SU-DHL-6 (cell line): ENCODE measurements around the gene SNX8.
"Not testable (repeated sequence)": the region's sequence is repeated elsewhere in the genome, so short reads cannot be mapped to it uniquely, and the experiment has no call there.

ENCODE experiments used
- H2AFZ ChIP-seq: fragments of 200-600 bp; sonication (generic); 2 replicates; pipeline ENCODE4 v1.6.1; 2014; ENCODE audit warnings: low read depth, mild to moderate bottlenecking, moderate library complexity, mixed read lengths, antibody characterized with exemption, low read length; ENCODE audit not compliant: severe bottlenecking
- H3F3A ChIP-seq: fragments of 200-600 bp; shearing (Covaris generic); 2 replicates; pipeline ENCODE4 v1.6.0; 2016; ENCODE audit warnings: antibody characterized with exemption, mild to moderate bottlenecking; ENCODE audit not compliant: insufficient read depth
- H3K27ac ChIP-seq: fragments of 200-600 bp; sonication (generic); 2 replicates; pipeline ENCODE4 v1.5.1; 2016; ENCODE audit warnings: low read depth, mild to moderate bottlenecking, low read length, moderate library complexity, mixed read lengths
- H3K27me3 ChIP-seq: fragments of 200-600 bp; sonication (generic), shearing (Covaris generic); 2 replicates; pipeline ENCODE4 v1.6.0; 2014; ENCODE audit warnings: mild to moderate bottlenecking, low read length
- H3K36me3 ChIP-seq: fragments of 200-600 bp; sonication (generic); 2 replicates; pipeline ENCODE4 v1.6.1; 2014; ENCODE audit warnings: mild to moderate bottlenecking, low read length, mixed read lengths
- H3K4me2 ChIP-seq: fragments of 300-600, 200-600 bp; shearing (Covaris generic), sonication (generic); 2 replicates; pipeline ENCODE4 v1.6.0; 2014; ENCODE audit warnings: low read length, low read depth, mild to moderate bottlenecking; ENCODE audit not compliant: poor library complexity, severe bottlenecking
- H3K4me3 ChIP-seq: fragments of 200-600 bp; sonication (generic); 2 replicates; pipeline ENCODE4 v1.5.1; 2014; ENCODE audit warnings: antibody characterized with exemption, low read length, mild to moderate bottlenecking, mixed read lengths; ENCODE audit not compliant: insufficient read depth, poor library complexity, severe bottlenecking
- H3K79me2 ChIP-seq: fragments of 200-600 bp; sonication (generic); 2 replicates; pipeline ENCODE4 v1.6.1; 2014; ENCODE audit warnings: mild to moderate bottlenecking, low read length, moderate library complexity; ENCODE audit not compliant: insufficient read depth
- H3K9ac ChIP-seq: fragments of 200-600 bp; sonication (generic); 2 replicates; pipeline ENCODE4 v1.7.0; 2014; ENCODE audit warnings: mild to moderate bottlenecking, low read length
- H3K9me2 ChIP-seq: fragments of 200-600 bp; sonication (generic); replicated peaks from 2 replicates; pipeline ENCODE4 v1.6.1; 2014; ENCODE audit warnings: low read length; ENCODE audit not compliant: insufficient read depth
- H3K9me3 ChIP-seq: fragments of 200-600 bp; sonication (generic); 2 replicates; pipeline ENCODE4 v1.6.1; 2014; ENCODE audit warnings: low read length, mixed read lengths; ENCODE audit not compliant: insufficient read depth
- H4K20me1 ChIP-seq: fragments of 200-600 bp; sonication (generic); 2 replicates; pipeline ENCODE4 v1.6.1; 2014; ENCODE audit warnings: low read depth, mild to moderate bottlenecking, antibody characterized with exemption, low read length, moderate library complexity, mixed read lengths
- CTCF ChIP-seq: fragments of 200-600 bp; sonication (generic); IDR thresholded peaks from one replicate; pipeline ENCODE4 v1.5.1; 2017; ENCODE audit warnings: antibody characterized with exemption, mild to moderate bottlenecking, low read length, moderate library complexity; ENCODE audit not compliant: insufficient read depth, poor library complexity, severe bottlenecking
- EZH2phosphoT487 ChIP-seq: fragments of 200-600 bp; sonication (generic), shearing (Covaris generic); conservative IDR thresholded peaks from 2 replicates; pipeline ENCODE4 v1.6.1; 2018; ENCODE audit warnings: mild to moderate bottlenecking, antibody characterized with exemption, low read length, moderate library complexity, mixed read lengths

Gene SNX8

DNA sequence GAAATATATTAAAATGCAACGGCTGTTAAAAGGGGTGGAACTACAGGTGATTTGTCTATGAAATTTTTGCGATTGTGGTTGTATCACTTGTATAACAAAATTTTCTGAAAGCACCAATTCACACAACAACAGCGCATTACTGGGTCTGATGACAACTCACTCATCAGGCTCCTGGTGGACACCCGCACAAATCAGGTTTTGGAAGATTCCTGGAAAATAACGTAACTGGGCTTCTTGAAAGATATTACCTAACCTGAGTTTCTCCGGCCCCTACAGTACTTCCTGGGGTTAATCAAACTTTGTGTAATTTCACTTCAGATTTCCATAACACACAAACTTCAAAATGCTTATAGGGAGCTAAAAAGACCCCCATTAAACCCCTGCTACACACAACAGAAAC, 7.6 kb downstream of the SNX8 start:
- H3K9me3 ChIP-seq, result no peaks in the 10 kb centered on the region
- peak overlapping the region; percentile 68 for H3K4me2 ChIP-seq
- peak overlapping the region; percentile 69 for H3K27ac ChIP-seq
- H3K79me2 ChIP-seq, result peaks cover 73% of the 10 kb centered on the region
- peak overlapping the region; percentile 29; the same call in 1 of the 2 replicates for H3K9ac ChIP-seq
- no peaks in the 10 kb centered on the region for H4K20me1 ChIP-seq
- no peaks in the 10 kb centered on the region for H3K9me2 ChIP-seq
- H3K36me3 ChIP-seq, result no peaks in the 10 kb centered on the region
- no peak overlapping the region for H3K4me3 ChIP-seq
- peaks cover 28% of the 10 kb centered on the region for H3F3A ChIP-seq
- H3K27me3 ChIP-seq, result no peaks in the 10 kb centered on the region
- H2AFZ ChIP-seq, result no peak overlapping the region
- no peak for TF ChIP-seq CTCF
- no peak for TF ChIP-seq EZH2phosphoT487

DNA sequence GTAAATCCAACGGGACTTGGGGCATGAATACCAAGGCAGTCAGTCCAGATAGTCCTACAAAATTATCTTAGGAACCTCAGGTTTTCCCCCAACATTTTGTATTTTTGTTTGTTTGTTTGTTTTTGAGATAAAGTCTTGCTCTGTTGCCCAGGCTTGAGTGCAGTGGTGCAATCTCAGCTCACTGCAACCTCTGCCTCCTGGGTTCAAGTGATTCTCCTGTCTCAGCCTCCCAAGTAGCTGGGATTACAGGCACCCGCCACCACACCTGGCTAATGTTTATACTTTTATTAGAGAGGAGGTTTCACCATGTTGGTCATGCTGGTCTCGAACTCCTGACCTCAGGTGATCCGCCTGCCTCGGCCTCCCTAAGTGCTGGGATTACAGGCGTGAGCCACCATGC, 9.0 kb downstream of the SNX8 start:
- not testable (repeated sequence) for H4K20me1 ChIP-seq
- peaks cover 72% of the 10 kb centered on the region for H3K79me2 ChIP-seq

GRCh38 chr7:2303520-2303919, 10.7 kb downstream of the SNX8 start:
- H3F3A ChIP-seq, result peaks cover 18% of the 10 kb centered on the region
- H3K9me2 ChIP-seq, H3K9ac ChIP-seq, H3K27ac ChIP-seq, H3K9me3 ChIP-seq, H3K4me3 ChIP-seq, H3K36me3 ChIP-seq, H2AFZ ChIP-seq, H3K27me3 ChIP-seq, H3K4me2 ChIP-seq, H4K20me1 ChIP-seq: not testable (repeated sequence)
- H3K79me2 ChIP-seq, result peaks cover 72% of the 10 kb centered on the region

More for the DNA sequence above, 9.0 kb downstream of the SNX8 start:
- not testable (repeated sequence) for H3K27ac ChIP-seq, H3K9me3 ChIP-seq, H3K9me2 ChIP-seq, H3K36me3 ChIP-seq, H3K27me3 ChIP-seq, H3K4me2 ChIP-seq, H3K4me3 ChIP-seq, H2AFZ ChIP-seq, H3K9ac ChIP-seq
- peaks cover 18% of the 10 kb centered on the region for H3F3A ChIP-seq

DNA sequence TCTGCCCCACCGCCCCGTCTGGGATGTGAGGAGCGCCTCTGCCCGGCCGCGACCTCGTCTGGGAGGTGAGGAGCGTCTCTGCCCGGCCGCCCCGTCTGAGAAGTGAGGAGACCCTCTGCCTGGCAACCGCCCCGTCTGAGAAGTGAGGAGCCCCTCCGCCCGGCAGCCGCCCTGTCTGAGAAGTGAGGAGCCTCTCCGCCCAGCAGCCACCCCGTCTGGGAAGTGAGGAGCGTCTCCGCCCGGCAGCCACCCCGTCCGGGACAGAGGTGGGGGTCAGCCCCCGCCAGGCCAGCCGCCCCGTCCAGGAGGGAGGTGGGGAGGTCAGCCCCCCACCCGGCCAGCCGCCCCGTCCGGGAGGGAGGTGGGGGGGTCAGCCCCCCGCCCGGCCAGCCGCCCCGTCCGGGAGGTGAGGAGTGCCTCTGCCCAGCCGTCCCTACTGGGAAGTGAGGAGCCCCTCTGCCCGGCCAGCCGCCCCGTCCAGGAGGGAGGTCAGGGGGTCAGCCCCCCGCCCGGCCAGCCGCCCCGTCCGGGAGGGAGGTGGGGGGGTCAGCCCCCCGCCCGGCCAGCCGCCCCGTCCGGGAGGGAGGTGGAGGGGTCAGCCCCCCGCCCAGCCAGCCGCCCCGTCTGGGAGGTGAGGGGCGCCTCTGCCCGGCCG, 11.4 kb downstream of the SNX8 start:
- H3F3A ChIP-seq, result peaks cover 14% of the 10 kb centered on the region
- not testable (repeated sequence) for H3K9me3 ChIP-seq, H3K36me3 ChIP-seq, H3K4me2 ChIP-seq, H4K20me1 ChIP-seq, H3K27me3 ChIP-seq, H3K9ac ChIP-seq, H3K27ac ChIP-seq, H3K4me3 ChIP-seq, H2AFZ ChIP-seq, H3K9me2 ChIP-seq
- peaks cover 71% of the 10 kb centered on the region for H3K79me2 ChIP-seq

DNA sequence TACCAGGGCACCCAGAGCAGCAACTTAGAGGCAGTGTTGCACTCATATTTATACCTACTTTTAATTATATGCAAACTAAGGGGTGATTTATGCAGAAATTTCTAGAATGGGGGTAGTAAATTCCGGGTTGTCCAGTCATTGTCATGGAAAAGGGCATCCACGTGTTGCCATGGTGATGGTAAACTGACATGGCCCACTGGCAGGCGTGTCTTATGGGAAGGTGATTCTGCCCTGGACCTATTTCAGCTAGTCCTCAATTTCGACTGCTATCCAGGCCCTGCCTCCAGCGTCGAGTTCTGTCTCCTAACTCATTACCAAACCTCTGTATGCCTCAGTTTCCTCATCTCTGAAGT, 12.8 kb downstream of the SNX8 start:
- Histone ChIP-seq H3K9ac (no peak overlapping the region), H3K9me2 (no peaks in the 10 kb centered on the region), H3K36me3 (no peaks in the 10 kb centered on the region), H3K79me2 (peaks cover 71% of the 10 kb centered on the region), H3K4me3 (no peak overlapping the region), H3K4me2 (no peak overlapping the region), H3K9me3 (no peaks in the 10 kb centered on the region), H3F3A (peaks cover 3% of the 10 kb centered on the region), H2AFZ (no peak overlapping the region), H3K27me3 (no peaks in the 10 kb centered on the region), H4K20me1 (no peaks in the 10 kb centered on the region), H3K27ac (no peak overlapping the region)
- TF ChIP-seq CTCF (no peak), EZH2phosphoT487 (no peak)
